Upper lobe of left lung (tissue), 4 donors: ENCODE measurements around the gene GMDS.

Experiments
- CTCF ChIP-seq, 6 experiments: fragments of 450-650 bp in 4 of 6; fragments of 200-600 bp in 2 of 6; sonication (generic) in 2 of 6; IDR thresholded peaks; one replicate each; pipeline ENCODE4 v1.5.1; 2016 to 2019; ENCODE audit warnings: antibody characterized with exemption in 6 of 6
- EP300 ChIP-seq, 4 donors: sonication (generic); formaldehyde crosslinking; IDR thresholded peaks; one replicate each; pipeline ENCODE4 v1.5.1; 2017; ENCODE audit warnings: antibody characterized with exemption in 4 of 4, control low read depth in 2 of 4
- POLR2AphosphoS5 ChIP-seq, 2 donors: sonication (generic); formaldehyde crosslinking; IDR thresholded peaks; one replicate each; pipeline ENCODE4 v1.5.1; 2017; ENCODE audit warnings: antibody characterized with exemption in 2 of 2

DNA sequence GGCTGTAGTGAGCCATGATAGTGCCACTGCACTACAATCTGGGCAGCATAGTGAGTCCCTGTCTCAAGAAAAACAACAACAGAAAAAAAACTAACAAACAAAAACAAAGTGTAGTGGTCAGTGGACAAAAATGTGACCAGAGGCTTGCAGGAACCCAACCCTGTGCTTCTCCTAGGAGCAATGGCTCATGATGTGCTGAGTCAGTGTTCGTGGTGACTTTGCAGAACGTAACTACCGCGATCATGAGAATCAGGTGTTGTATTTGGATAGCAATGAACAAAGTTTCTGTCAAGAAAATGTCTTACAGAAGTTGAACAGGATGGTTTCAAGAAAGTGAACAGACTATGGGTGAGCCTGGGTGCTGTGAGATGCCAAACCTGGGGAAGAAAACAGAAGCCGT, 654.2 kb downstream of the GMDS start:
- TF ChIP-seq CTCF (IDR thresholded peaks at IDR 0.05) (no peak), EP300 (IDR thresholded peaks at IDR 0.05) (no peak), POLR2AphosphoS5 (IDR thresholded peaks at IDR 0.05) (no peak)
